H1 (cell line): ENCODE measurements around the gene SNRPD3. TPM values are rescaled to one million over a fixed set of nuclear protein-coding genes. Genes with fewer than 3 reads are reported as not detected.

ENCODE experiments used
- HDAC6 ChIP-seq: IDR thresholded peaks from one replicate; pipeline ENCODE4 v1.7.1; 2012; ENCODE audit warnings: low read depth, mild to moderate bottlenecking, inconsistent platforms, low read length, moderate library complexity
- polyA plus RNA-seq, 7 experiments: library from polyadenylated mRNA; depleted of rRNA in 3 of 7; stranded (reverse) in 5 of 7; unstranded in 2 of 7; fragments of >200 nt in 5 of 7; fragments of 200-250 nt in 2 of 7; gene quantifications; 1 replicate in 5 of 7; 2 replicates in 1 of 7; 4 replicates in 1 of 7; pipeline versions ENCODE4 v1.2.1 to v1.2.3, GENCODE V29; 2011 to 2013; ENCODE audit warnings: missing spikeins in 2 of 7, mixed read lengths in 2 of 7
- total RNA-seq: library from RNA; stranded (reverse); fragmentation: NEBNext Ultra II Directional; extraction: Animal tissue kit (Norgen Biotek cat#: 25700); gene quantifications from 2 replicates; pipeline ENCODE4 v1.2.1, GENCODE V29; 2021
- TF ChIP-seq, protein P1 (sequence below): fragments of 300-600 bp; sonication (generic); IDR thresholded peaks from 2 replicates; pipeline ENCODE4 v1.7.1; 2012; ENCODE audit warnings: low read length, moderate library complexity, mild to moderate bottlenecking, inconsistent platforms; ENCODE audit not compliant: insufficient replicate concordance
- TF ChIP-seq, protein P2 (sequence below): IDR thresholded peaks from 2 replicates; pipeline ENCODE4 v1.6.1; 2011; ENCODE audit warnings: low read depth, mild to moderate bottlenecking, low read length; ENCODE audit not compliant: insufficient read depth

The SNRPD3 gene
- total and polyA plus RNA-seq, 2 of the 8 experiments (the other 6 are each of a cell fraction or from before 2014, with no cell fraction given), result 200 to 455 TPM

- TF ChIP-seq, protein P1, sequence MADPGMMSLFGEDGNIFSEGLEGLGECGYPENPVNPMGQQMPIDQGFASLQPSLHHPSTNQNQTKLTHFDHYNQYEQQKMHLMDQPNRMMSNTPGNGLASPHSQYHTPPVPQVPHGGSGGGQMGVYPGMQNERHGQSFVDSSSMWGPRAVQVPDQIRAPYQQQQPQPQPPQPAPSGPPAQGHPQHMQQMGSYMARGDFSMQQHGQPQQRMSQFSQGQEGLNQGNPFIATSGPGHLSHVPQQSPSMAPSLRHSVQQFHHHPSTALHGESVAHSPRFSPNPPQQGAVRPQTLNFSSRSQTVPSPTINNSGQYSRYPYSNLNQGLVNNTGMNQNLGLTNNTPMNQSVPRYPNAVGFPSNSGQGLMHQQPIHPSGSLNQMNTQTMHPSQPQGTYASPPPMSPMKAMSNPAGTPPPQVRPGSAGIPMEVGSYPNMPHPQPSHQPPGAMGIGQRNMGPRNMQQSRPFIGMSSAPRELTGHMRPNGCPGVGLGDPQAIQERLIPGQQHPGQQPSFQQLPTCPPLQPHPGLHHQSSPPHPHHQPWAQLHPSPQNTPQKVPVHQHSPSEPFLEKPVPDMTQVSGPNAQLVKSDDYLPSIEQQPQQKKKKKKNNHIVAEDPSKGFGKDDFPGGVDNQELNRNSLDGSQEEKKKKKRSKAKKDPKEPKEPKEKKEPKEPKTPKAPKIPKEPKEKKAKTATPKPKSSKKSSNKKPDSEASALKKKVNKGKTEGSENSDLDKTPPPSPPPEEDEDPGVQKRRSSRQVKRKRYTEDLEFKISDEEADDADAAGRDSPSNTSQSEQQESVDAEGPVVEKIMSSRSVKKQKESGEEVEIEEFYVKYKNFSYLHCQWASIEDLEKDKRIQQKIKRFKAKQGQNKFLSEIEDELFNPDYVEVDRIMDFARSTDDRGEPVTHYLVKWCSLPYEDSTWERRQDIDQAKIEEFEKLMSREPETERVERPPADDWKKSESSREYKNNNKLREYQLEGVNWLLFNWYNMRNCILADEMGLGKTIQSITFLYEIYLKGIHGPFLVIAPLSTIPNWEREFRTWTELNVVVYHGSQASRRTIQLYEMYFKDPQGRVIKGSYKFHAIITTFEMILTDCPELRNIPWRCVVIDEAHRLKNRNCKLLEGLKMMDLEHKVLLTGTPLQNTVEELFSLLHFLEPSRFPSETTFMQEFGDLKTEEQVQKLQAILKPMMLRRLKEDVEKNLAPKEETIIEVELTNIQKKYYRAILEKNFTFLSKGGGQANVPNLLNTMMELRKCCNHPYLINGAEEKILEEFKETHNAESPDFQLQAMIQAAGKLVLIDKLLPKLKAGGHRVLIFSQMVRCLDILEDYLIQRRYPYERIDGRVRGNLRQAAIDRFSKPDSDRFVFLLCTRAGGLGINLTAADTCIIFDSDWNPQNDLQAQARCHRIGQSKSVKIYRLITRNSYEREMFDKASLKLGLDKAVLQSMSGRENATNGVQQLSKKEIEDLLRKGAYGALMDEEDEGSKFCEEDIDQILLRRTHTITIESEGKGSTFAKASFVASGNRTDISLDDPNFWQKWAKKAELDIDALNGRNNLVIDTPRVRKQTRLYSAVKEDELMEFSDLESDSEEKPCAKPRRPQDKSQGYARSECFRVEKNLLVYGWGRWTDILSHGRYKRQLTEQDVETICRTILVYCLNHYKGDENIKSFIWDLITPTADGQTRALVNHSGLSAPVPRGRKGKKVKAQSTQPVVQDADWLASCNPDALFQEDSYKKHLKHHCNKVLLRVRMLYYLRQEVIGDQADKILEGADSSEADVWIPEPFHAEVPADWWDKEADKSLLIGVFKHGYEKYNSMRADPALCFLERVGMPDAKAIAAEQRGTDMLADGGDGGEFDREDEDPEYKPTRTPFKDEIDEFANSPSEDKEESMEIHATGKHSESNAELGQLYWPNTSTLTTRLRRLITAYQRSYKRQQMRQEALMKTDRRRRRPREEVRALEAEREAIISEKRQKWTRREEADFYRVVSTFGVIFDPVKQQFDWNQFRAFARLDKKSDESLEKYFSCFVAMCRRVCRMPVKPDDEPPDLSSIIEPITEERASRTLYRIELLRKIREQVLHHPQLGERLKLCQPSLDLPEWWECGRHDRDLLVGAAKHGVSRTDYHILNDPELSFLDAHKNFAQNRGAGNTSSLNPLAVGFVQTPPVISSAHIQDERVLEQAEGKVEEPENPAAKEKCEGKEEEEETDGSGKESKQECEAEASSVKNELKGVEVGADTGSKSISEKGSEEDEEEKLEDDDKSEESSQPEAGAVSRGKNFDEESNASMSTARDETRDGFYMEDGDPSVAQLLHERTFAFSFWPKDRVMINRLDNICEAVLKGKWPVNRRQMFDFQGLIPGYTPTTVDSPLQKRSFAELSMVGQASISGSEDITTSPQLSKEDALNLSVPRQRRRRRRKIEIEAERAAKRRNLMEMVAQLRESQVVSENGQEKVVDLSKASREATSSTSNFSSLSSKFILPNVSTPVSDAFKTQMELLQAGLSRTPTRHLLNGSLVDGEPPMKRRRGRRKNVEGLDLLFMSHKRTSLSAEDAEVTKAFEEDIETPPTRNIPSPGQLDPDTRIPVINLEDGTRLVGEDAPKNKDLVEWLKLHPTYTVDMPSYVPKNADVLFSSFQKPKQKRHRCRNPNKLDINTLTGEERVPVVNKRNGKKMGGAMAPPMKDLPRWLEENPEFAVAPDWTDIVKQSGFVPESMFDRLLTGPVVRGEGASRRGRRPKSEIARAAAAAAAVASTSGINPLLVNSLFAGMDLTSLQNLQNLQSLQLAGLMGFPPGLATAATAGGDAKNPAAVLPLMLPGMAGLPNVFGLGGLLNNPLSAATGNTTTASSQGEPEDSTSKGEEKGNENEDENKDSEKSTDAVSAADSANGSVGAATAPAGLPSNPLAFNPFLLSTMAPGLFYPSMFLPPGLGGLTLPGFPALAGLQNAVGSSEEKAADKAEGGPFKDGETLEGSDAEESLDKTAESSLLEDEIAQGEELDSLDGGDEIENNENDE, result no peak
- TF ChIP-seq HDAC6, result no peak
- TF ChIP-seq, protein P2, sequence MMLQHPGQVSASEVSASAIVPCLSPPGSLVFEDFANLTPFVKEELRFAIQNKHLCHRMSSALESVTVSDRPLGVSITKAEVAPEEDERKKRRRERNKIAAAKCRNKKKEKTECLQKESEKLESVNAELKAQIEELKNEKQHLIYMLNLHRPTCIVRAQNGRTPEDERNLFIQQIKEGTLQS, result no peak
- TF ChIP-seq, all 59 proteins: peak for 6
These were observed 1.3 kb upstream of the SNRPD3 start, which contains the start of gene GUCD1 (continued) for GRCh38 chr22:24554313-24555164.
